Omental fat pad (tissue), 4 donors: ENCODE results near the gene NOC3L. TPM values are rescaled to one million over a fixed set of nuclear protein-coding genes. Genes with fewer than 3 reads are reported as not detected.

ENCODE experiments used
- ATAC-seq: fragments of 150-250 bp; one replicate; pipeline ENCODE4 v1.9.1; 2016; ENCODE audit warnings: mild to moderate bottlenecking, moderate library complexity; ENCODE audit not compliant: low FRiP score
- DNase-seq: peaks from one replicate; pipeline ENCODE4 v3.0.0-alpha.2; 2019; ENCODE audit warnings: low spot score
- total RNA-seq, 4 donors: library from RNA; depleted of rRNA; stranded (reverse); fragments of >200 nt; gene quantifications; one replicate each; pipeline ENCODE4 v1.1.0, GENCODE V29; 2016
- TF ChIP-seq, protein P1 (sequence below), 3 donors: fragments of 450-650 bp; IDR thresholded peaks; one replicate each; pipeline ENCODE4 v1.5.1; 2016 to 2017; ENCODE audit warnings: antibody characterized with exemption in 3 of 3, mild to moderate bottlenecking in 3 of 3, moderate library complexity in 2 of 3

The NOC3L gene
- total RNA-seq: 10 to 100 TPM; 20.3 to 42.9 (median 23.0) TPM

DNA sequence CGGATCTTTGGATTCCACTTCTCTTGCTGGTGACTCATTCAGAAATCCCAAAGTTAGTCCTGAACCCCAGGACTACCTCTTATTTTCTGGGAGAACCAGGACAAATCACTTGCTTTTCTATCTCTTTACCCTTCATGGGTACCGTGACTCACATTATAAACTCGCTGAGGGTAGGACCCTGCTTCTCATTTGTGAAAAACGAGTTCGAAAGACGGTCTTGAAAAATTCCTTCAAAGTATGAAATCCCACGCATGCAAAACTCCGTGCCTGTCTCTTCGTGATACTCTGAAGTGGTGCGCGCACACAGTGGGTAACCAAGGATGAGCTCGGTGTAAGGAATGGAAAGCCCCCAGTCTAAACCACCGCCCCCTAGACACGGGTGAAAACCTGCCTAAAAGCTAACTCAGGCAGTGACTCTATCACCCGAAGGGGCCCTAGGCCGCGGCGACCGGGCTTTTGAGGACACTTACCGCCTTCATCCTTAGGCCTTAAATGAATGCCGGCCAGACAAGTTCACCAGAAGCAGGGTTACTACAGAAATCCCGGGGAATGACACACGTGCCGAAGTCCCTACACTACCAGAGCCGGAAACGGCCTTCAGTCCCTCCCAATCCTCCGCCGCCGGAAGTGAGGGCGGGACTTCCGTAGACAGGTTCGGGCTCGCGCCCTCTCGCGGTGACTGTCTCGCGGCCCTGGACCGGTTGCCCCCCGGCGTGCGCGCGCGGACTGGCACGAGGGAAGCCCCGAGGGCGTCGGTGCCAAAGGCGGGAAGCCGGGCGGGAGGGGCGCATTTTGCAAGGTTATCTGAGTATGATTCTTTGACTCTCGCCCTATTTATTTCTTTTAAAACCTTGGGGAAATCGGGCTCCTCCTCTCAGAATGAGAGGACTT lies at the start of gene NOC3L:
TSS of gene NOC3L (minus strand) at position 580 of the 891 bp plus-strand sequence. CDS start at position 479, 101 bp downstream.
- peak; percentile 100 for ATAC-seq
- TF ChIP-seq, protein P1, sequence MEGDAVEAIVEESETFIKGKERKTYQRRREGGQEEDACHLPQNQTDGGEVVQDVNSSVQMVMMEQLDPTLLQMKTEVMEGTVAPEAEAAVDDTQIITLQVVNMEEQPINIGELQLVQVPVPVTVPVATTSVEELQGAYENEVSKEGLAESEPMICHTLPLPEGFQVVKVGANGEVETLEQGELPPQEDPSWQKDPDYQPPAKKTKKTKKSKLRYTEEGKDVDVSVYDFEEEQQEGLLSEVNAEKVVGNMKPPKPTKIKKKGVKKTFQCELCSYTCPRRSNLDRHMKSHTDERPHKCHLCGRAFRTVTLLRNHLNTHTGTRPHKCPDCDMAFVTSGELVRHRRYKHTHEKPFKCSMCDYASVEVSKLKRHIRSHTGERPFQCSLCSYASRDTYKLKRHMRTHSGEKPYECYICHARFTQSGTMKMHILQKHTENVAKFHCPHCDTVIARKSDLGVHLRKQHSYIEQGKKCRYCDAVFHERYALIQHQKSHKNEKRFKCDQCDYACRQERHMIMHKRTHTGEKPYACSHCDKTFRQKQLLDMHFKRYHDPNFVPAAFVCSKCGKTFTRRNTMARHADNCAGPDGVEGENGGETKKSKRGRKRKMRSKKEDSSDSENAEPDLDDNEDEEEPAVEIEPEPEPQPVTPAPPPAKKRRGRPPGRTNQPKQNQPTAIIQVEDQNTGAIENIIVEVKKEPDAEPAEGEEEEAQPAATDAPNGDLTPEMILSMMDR (IDR thresholded peaks at IDR 0.05): no peak
- DNase-seq: peak; percentile 90

- DNase-seq (no peak), ATAC-seq (no peak)
- TF ChIP-seq, protein P1 (IDR thresholded peaks at IDR 0.05): no peak
Measured at GRCh38 chr10:94412449-94412848, 49.7 kb upstream of the NOC3L start.

- DNase-seq (no peak), ATAC-seq (no peak)
- TF ChIP-seq, protein P1 (IDR thresholded peaks at IDR 0.05): no peak
Measured at GRCh38 chr10:94411304-94411703, 48.6 kb upstream of the NOC3L start.

DNA sequence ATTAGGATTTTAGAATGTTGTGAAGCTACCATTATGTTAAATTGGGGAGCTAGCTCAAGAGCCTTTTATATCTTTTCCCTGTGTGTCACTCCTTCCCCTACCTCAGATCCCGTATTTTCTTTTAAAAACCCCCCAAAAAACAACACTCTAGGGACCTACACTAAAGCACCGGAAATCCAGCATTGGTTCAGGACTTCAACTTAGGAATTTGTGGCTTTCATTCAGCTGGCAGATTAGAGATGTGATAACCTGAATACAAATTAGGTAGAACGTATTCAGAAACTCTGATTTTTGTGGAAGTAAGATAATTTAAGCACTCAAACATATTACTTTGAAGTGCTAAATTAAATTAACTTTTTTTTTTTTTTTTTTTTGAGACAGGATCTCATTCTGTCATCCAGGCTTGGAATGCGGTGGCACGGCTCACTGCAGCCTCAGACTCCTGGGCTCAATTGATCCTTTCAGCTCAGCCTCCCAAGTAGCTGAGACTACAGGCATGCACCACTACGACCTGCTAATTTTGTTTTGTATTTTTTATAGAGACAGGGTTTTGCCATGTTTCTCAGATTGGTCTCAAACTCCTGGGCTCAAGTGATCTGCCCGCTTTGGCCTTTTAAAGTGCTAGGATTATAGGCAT lies 46.4 kb upstream of the NOC3L start:
- no peak for DNase-seq
- TF ChIP-seq, protein P1 (IDR thresholded peaks at IDR 0.05): no peak
- no peak for ATAC-seq

DNA sequence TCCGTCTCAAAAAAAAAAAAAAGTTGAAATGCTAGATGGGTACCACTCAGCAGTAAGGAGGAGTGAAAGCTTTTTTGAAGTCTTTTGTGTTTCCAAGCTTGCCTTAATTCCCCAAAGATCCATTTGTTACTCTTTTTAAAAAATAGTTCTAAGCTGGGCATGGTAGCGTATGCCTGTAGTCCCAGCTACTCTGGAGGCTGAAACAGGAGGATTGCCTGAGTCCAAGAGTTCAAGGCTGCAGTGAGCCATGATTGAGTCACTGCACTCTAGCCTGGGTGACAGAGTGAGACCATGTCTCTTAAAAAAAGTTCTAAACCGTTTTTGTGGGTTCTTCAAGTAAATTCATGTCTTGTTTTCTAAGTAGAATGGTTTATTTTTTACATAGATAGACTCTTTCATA lies 44.9 kb upstream of the NOC3L start:
- no peak for DNase-seq
- ATAC-seq: no peak
- TF ChIP-seq, protein P1 (IDR thresholded peaks at IDR 0.05): no peak

GRCh38 chr10:94405406-94405805 lies 42.7 kb upstream of the NOC3L start:
- TF ChIP-seq, protein P1 (IDR thresholded peaks at IDR 0.05): no peak
- DNase-seq: no peak
- no peak for ATAC-seq
